Measurements from ENCODE around the gene DTYMK.

- TF ChIP-seq MYC (IDR thresholded peaks at IDR 0.05; ENCODE audit: borderline replicate concordance, low read length) (no peak), MAX (IDR thresholded peaks at IDR 0.05) (no peak), RFX5 (IDR thresholded peaks at IDR 0.05) (no peak), CTCF (IDR thresholded peaks at IDR 0.05) (no peak), SMC3 (IDR thresholded peaks at IDR 0.05) (no peak), HDAC2 (IDR thresholded peaks at IDR 0.05) (no peak), POLR2AphosphoS2 (conservative IDR thresholded peaks at IDR 0.05; ENCODE audit: low read length) (no peak), CEBPB (IDR thresholded peaks at IDR 0.05) (no peak), POLR2A (IDR thresholded peaks at IDR 0.05; ENCODE audit: low read length) (no peak), ATOH8 (CRISPR knock-in tag; IDR thresholded peaks at IDR 0.05; ENCODE audit: low read depth) (no peak), ELK1 (IDR thresholded peaks at IDR 0.05; ENCODE audit: low read depth, low read length) (no peak), HOXA7 (CRISPR knock-in tag; IDR thresholded peaks at IDR 0.05) (no peak), RAD21 (conservative IDR thresholded peaks at IDR 0.05 in 1 of 2, IDR thresholded peaks at IDR 0.05 in 1 of 2) (no peak)
Measured at GRCh38 chr2:241649927-241650326, 36.7 kb downstream of the DTYMK start.

Data from A549 (cell line).